NCI-H1694 treated with DMSO at 0.1 percent for 48 hours (cell line): ENCODE results near the gene GAMT.
"Not testable (repeated sequence)": the region's sequence is repeated elsewhere in the genome, so short reads cannot be mapped to it uniquely, and the experiment has no call there.

Experiments used
- DNase-seq: peaks from one replicate; lab custom pipeline; 2025; lab: John Stamatoyannopoulos, UW

Gene GAMT

DNA sequence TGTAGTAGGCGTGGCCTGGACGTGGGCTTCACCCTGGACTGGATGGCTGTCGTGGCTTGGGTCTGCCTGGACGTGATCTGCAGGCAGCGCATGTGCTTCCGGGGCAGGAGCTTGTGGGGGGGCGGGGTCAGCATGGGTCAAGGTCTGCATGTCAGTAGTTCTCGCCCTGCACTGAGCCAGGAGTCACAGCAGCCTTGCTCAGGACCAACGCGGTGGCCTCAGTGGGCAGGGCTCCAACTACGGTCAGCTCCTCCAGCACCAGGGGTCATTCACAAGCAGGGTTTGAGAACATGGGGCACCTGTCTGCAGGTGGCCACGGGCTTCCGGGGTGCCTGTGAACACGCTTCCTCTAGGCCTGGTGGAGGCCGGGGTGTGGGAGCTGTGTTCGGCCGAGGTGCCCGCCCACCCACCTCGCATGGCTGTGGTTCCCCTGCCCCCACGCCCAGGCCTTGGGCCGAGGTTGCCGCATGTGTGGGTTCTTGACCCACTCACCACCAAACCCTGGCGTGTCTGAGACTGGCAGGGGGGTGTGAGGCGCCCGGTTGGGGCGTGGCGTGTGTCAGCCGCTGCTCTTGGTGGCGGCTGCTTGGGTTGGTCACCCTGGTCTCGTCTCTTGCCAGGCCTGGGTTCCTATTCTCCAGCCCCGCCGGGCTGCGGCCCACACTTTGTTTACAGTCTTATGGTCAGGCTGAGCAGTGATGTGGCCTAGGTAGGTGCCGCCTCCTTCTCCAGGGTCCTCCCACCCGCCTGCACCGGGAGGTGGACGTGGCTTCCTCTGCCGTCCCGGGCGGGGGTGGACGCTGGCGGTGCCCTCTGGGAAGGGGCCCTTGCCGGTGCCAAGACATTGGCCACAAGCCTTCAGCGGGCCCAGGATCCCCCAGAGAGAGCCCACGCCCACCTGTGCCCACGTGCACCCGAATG is 32.0 kb upstream of the GAMT start:
- no peak for DNase-seq

DNA sequence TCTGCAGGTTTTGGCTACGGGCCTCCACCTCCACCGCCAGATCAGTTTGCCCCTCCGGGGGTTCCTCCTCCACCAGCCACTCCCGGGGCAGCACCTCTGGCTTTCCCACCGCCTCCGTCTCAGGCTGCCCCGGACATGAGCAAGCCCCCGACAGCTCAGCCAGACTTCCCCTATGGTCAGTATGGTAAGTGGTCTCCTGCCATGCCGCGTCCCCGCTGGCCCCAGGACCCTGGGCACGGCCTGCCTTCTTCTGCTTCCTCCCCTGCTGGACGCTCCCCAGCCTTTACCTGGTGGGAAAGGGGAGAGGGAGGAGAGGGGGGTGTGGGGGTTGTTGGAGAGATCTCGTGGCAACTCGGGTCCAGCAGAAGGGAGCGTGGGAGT is 31.2 kb upstream of the GAMT start:
- no peak for DNase-seq

DNA sequence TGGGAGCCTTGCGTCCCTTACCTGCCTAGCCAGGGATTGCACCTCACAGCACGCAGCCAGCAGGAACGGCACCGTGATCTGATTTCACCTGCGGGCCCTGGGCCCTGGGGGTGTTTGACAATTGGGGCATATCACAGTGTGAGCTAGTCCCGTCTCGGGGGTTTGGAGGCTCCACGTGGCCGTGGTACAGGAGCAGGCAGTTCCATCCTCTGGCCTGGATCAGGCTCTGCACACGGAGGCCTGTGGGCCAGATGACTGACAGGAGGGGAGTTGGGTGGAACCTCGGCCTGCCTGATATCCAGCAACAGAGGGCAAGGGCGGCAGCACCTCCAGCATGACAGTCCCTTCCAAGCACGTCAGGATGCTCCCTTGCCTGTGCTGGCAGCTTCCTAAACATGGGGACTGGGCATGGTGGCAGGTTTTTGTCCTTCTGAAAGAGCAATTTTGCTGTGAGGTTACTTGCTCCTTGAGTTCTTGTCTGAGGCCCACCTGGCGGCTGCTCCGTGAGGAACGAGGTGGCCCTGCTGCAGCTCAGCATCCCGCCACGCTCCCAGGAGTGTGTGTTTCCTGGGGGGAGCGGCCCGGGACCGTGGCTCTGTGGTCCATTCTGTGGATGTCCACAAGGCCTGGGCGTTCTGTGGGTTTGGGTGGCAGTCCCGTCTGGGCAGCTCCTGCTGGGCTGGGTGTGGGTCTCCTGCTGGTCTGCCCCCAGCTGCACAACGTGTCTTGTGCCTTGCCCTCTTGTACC is 30.6 kb upstream of the GAMT start:
- no peak for DNase-seq

DNA sequence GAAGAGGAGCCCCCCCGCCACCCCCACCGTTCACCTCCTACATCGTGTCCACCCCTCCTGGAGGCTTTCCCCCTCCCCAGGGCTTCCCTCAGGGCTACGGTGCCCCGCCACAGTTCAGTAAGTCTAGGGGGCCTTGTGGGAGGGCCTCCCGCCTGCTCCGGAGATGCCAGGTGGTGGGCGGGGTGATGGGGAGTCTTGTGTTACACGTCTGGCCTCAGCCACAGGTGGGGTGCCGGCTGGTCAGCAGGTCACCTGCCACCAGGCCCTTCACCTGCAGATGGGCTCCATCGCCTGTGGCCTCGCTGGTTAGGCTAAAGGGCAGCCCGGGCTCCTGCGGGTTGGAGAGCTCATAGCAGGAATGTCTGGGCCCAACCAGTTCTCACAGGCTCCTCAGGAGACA is 28.9 kb upstream of the GAMT start:
- no peak for DNase-seq

DNA sequence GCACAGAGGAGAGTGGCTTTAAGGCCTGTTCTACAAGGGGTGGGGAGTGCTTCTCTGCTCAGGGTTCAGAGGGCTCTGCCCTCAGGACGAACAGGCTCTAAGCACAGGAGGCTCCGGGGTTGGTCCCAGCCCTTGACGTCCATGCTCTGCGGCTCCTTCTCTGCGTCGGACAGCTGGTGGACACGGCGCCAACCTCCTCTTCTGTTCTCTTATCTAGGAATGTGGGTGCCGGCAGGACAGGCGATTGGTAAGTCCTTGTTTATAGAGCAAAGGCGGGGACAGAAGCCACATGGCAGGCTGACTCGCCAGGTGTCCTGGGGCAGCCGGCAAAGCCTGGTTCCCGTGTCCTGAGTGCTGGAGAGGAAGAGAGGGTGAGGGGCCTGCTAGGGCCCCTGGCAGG is 28.4 kb upstream of the GAMT start:
- DNase-seq: no peak

DNA sequence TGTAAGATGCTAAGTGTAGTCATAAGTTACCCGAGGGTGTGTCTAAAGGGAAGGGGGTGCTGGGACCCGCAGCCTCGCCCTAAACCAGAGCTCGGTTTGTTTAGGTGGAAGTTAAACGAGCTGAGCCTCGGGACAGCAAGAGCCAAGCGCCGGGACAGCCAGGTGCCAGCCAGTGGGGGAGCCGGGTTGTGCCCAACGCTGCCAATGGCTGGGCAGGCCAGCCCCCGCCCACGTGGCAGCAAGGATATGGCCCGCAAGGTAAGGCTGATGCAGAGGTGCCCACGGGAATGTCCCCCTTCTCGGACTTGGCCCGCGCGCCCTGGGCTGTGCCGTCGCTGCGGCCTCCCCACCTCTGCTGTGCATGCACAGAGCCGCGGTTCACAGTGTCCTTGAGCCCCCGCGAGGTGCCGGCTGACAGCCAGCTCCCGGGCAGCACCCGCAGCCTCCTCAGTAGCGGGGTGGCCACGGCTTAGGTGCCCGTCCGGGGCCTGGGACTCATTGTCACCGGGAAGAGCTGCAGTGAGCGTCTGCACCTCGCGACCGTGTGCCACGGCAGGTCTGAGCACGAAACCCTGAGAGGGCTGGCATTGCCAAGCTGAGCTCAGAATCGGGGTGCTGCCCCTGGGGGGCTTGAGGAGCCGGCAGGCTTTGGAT is 27.5 kb upstream of the GAMT start:
- no peak for DNase-seq

DNA sequence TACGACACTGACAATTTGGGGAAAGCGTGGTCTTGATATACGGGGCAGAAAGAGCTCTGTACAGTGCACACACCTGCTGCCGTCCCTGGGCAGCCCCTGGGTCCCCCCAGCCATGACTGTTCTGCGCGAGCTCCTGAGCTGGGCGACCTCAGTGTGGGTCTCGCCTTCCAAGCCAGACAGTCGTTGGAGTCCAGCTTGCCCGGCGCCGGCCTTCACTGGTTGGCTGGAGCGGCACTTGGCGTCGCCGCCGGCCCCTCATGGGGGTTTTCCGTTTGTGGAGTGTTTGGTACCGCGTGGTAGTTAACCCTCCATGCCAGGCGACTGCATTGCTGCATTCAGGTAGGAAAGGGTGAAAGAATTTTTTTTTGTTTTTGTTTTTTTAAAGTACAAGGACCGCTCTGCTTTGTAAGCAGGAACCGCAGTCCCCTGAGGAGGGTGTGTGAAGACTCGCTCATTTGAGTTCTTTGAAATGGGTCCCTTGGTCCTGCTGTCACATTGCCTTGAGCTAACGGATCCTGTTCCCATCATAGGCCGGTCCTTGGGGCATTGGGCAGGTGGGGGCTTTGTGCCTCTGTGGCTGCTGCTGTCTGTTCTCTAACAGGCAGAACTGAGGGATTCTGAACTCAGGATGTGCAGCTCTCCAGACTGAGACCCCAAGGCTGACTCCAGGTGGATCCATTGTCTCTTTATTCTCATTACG is 26.0 kb upstream of the GAMT start:
- DNase-seq: no peak

DNA sequence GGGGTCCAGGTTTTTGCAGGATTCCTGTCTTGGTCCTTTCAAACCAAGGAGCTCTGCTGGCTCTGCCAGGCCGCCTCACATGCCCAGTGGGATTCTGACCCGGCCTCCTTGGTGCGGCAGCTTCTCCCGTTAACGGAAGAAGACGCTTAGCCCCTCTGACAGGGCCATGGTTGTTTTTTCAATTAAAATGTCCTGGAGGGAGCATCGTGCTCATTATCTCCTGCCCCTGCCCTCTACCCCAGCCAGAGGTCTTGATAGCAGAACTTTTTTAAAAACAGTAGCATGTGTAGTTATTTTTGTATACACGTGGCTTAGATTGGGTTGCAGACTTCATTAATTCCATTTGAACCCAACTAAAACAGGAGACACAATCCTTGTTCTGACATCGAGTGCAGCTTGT is 25.4 kb upstream of the GAMT start:
- DNase-seq: no peak

DNA sequence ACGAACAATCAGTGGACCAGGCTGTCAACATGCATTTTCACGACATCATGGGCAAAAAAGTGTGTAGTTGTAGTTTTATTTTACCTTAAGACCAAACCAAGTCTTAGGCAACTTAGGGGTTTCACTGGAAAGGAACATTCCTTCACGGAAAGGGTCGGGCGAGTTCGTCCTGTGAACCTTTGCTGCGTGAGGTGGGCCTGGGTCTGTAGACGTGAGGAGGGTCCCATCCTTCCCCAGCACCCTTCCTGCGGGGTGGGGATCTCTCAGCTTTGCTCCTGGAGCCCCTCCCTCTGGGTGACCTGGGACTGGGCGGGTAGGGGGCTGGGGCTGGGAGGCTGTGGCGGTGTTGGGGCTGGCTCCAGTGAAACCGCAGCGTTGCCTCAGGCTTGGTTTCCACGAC is 24.6 kb upstream of the GAMT start:
- DNase-seq: no peak

DNA sequence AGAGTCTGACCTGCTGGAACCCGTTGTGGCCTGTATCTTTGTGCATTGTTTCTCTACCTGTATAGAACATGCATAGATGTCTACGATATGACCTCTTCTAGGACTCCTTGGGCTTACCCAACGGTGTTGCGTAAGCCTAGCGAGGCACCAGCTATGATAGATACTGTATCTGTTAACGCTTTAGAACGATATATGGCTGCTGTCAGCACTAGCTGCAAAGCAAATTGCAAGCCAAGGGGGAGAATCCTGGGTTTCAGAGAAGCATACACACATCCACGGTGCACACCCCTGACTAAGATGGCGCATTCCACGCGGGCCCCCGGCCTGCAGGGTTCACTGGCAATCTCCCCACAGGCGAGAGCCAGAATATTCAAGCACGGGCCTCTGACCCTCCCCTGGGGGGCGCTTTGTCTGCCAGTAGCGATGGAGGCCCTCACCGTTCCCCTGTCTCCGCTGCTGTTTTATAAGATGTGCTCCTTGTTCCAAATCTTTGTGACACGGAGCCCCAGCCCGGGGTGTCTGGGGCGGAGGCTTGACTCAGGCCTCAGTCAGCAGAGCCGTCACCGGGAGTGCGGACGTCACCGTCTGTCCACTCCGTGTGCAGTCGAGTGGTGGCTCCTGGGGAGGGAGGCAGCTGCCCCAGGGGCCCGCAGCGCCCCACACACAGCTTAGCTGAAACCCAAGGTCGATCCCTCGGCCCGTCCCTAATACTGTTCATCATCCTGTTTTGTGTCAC is 23.9 kb upstream of the GAMT start:
- no peak for DNase-seq

DNA sequence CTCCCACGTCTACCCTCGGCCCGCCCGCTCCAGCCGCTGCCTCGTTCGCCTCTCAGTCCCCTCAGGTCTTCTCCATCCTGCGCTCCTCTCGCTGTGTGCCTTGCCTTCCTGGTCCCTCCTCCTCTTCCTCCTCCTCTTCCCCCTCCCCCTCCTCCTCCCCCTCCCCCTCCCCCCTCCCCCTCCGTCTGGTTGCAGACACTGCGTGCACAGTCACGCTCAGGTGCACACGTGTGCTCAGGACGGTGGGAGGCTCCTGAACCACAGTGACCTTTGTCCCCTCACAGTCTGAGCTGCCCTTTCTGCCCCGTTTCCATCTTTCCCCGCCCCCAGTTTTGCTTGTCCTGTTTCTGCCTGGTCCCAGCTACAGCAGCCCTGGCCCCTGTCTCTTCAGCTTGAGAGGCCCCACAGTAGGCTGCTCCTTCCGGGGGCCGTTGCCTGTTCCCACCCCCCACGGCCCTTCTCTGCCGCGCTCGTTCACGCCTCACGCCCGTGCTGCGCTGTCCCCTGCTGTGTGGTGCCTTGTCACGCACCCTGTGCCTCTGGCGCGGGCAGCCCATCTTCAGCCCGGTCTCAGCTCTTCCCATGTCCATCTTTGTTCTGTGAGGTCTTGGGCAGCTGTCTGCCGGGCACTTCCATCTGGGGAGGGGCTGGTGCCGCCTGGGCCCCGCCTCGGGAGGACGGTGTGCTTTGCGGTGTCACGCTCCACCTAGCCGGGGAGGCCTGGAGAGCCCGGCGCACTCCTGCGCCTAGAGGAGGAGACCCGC is 23.0 kb upstream of the GAMT start:
- DNase-seq: no peak

DNA sequence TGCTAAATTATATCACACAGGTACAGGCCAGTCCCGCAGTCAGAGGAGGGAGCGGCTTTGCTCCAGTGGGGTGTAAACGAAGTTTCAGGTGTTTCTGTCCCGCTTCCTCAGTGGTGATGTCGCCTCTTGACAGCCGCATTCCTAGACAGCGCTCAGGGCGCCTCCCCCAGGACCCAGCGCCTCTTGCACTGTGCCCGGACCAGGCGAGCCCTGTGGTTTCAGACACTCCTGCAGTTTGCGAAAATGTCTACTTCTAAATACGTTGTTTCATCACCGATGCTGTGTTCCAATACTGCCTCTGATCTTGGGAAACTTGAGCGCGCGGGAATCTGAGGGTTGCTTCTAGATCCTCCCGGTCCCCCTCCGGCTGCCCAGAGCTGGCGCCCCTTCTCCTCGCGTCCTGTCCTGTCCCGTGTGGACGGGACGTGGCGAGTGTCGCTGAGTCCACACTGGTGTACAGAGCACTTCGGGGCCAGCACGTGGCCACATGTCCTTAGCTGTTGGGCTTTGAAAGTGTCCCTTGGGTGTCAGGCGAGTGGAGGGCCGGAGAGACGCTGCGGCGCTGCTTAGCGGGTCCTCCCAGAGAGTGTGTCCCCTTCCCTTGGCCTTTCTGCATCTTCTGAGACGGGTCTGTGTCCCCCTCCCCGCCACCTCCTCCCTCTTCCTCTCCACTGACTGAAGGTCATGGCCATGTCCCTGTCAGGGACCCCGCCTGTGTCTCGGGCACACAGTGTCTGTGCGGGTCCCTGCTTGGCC is 22.3 kb upstream of the GAMT start:
- no peak for DNase-seq

DNA sequence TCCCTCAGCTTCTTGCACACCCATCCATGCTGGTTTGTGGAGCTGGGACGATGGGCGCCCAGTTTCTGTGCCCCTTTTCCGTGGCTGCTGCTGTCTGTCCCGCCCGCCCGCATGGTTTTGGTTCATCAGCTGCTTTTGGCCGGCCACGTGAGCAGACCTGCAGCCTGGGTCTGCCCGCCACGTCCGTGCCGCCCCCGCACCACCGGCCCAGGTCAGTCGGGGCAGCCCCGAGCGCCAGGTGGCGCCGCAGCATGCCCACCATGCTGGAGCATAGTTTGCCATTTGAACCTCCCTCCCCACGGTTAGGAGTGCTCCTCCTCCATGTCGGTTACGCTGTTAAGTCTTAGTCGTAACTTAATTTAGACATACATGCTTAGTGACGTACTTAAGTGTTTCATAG is 21.6 kb upstream of the GAMT start:
- DNase-seq: no peak

DNA sequence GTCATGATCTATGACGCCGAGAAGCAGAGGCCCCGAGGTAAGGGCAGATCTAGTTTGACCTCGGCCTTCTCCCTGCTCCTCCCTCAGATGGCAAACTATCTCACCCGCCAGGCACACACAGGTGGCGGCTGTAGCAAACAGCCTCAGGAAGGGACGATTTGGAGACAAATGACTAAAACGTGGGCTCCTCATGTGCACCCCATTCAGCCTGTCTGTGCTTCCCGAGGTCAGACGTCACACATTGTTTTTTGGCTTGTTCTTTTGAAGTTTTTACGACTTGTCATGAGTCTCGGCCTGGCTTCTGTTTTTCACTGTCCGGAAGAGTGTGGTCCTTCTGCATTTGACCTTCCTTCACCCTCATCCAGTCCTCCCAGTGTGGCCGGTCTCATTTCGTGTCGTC is 21.0 kb upstream of the GAMT start:
- DNase-seq: no peak

DNA sequence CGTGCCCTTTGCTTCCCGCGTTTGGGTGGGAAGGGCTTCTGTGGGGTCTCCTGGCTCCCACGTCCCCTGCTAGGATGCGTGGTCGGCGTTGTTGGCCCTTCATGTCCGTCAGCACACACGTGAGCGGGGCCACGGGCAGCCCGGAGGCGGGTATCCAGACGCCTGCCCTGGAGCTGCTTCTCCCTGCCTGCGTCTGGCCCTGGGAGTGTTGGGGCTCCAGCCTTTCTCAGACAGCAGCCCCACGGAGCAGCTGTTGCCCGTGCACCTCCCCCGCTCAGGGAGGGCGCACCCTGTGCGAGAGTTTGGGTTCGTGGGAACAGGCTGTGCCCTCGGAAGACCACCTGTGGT is 20.6 kb upstream of the GAMT start:
- DNase-seq: no peak

DNA sequence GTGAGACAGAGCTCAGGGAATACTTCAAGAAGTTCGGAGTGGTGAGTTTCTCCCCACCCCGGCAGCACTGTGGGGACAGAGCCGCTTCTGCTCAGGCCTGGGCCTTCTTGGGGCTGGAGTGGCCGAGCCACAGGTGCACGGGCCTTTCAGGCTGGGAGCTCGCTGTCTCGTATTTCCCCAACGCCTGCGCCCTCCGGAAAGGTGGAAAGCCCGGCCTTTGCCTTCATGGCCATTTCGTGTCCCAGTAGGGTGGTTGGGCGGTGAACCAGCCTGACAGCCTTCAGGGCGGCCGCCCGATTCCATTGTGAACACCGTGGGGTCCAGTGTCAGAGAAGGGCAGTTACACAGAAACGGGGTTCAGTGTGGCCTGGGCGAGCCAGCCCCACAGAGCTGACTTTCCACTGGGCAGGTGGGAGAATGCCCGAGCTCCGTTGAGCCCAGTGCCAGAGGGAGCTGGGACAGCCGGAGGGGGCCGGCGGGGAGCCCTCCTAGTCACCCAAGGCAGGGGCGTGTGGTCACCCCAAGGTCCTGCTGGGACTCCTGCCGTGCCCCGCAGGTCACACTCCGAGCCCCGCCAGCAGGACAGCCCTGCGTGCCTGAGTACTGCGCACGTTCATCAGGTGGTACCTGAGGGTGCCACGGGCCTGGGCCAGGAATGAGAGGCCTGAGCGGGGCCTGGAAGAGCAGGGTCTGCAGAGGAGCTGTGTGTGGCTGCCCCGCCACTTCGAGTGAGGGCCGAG is 20.0 kb upstream of the GAMT start:
- no peak for DNase-seq

DNA sequence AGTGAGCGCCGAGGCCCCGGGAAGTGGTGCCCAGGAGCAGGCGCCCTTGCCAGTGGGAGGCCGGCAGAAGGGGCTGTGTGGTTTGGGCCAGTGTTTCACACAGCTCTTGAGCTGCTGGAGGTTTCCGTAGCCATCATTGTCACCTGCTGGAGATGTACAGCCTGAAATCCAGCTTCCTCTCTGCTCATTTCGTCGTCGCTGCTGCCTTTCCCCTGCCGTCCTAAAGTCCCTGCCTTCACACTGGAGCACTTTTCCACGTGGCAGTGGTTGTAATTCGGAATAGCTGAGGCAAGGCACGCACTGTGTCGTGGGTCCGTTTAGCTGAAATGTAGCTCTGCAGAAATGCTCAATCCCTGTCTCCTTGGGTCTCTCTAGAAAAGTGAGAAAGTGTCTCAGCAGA is 19.2 kb upstream of the GAMT start:
- no peak for DNase-seq

DNA sequence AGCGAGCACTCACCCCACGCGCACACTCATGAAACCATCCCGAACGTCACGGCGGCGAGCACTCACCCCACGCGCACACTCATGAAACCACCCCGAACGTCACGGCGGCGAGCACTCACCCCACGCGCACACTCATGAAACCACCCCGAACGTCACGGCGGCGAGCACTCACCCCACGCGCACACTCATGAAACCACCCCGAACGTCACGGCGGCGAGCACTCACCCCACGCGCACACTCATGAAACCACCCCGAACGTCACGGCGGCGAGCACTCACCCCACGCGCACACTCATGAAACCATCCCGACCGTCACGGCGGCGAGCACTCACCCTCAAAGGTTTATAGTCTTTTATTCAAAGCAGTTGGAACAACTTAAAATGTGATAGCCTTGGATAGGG is 18.7 kb upstream of the GAMT start:
- DNase-seq: not testable (repeated sequence)

DNA sequence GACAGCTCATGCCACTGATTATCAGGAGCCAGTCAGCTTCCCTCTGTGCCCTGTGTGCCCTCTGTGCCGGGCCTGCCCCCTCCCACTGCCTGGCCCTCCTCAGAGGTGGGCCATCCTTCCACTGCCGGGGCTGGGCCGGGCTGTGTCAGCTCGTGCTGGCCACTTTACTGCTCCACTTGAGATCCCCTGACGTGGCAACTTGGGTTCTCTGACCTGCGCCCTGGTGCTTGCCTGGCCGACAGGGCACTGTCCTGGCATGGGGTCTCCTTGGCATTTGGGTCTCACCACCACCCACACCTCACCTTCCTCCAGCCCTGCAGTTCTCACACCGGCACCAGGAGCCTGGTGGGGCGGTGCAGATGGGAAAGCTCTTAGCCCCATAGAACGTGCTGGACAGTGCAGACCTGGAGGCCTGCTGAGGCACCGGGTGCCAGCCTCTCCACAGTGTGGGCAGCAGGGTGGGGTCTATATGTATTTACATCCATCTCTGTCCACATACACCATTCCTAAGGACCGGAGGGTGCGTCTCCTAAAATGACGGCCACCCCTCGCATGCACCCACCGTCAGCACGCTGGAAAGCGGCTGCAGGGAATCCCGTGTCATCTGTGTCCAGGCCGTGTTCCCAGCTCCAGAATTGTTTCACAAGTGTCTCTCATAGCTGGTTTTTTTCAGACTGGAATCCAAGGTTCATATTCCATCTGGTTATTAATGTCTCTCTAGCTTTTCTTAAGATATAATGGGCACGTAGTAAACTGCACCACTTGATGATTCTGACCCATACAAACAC is 17.8 kb upstream of the GAMT start:
- DNase-seq: no peak
